ENCODE results near the gene NDRG3.
"Not testable (repeated sequence)": the region's sequence is repeated elsewhere in the genome, so short reads cannot be mapped to it uniquely, and the experiment has no call there.

Gene NDRG3

GRCh38 chr20:36686504-36686903 is 59.4 kb downstream of the NDRG3 start:
- DNase-seq = no peak

DNA sequence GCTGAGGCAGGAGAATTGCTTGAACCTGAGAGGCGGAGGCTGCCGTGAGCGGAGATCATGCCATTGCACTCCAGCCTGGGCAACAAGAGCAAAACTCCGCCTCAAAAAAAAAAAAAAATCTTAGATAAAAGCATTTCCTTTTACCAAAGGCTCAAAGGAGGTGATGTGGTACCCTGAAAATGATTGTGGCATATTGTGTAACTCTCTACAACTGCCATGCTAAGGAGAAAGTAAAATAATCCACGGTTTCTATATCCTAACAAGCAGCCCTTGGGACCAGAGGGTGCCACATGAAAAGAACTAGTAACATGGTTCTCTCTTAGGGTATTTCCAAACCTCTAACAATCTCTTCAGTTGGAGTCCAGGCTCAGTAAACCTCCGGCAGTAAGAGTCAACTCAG is 61.1 kb downstream of the NDRG3 start:
- no peak for DNase-seq

DNA sequence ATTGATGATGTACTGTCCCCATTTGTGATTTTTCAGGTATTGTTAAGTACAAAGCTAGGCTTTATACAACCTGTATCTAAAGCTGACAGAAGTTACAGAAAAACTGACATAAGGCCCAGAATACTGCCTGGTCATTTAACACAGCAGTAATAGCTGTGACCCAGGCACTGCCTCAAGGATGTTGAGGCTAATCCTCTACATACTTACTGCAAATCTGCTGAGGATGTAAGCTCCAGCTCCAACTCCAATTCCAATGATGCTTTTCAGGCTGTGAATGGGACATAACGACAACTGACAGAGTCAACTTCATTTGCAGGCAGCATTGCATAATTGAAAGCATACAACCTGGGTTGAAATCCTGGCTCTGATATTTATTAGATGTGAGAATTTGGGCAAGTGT is 63.6 kb downstream of the NDRG3 start:
- no peak for DNase-seq

DNA sequence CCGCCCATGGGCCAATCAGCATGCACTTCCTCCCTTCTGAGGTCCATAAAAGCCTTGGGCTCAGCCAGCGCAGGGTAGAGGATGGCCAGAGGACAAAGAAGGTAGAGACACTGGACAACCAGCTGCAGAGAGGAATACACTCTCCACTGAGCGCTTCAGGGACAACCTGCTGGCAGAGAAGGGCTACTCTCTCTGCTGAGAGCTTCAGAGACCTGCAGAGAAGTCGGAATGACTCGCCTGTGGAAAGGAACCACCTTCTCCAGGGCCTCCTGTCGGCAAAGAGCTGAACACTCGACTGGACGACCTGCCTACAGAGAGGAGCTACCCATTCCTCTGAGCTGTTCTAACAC is 68.5 kb downstream of the NDRG3 start:
- DNase-seq = no peak

DNA sequence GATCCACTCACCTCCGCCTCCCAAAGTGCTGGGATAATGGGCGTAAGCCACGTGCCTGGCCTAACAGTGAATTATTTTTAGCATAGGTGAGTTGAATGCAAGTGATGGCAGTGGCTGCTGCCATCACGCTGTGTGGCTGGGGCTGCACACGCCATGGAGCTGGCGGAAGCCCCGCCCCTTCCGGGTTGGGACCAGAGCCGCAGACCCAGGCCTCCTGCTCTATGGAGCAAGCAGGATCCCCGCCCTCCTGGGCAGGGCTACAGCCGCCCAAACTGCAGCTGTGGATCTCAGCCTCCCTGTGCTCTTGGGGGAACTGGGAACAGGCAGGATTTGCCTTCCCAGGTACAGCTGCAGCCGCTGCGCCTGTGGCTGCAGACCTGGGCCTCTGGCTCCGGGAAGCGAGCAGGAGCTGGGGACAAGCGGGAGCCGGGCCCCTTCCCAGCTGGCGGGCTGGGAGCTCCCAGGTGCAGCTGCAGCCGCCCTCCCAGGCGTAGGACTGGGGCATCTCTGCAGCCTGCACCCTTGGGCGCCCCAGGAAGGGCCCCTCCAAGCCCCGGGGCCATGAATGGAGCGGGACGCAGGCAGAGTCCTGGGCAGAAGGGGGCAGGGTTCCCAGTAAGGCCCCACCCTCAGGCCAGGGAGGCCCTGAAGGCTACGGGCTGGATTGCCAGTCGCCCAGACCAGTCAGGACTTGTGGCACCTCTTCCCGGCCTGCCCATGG is 69.0 kb downstream of the NDRG3 start:
- DNase-seq = no peak

DNA sequence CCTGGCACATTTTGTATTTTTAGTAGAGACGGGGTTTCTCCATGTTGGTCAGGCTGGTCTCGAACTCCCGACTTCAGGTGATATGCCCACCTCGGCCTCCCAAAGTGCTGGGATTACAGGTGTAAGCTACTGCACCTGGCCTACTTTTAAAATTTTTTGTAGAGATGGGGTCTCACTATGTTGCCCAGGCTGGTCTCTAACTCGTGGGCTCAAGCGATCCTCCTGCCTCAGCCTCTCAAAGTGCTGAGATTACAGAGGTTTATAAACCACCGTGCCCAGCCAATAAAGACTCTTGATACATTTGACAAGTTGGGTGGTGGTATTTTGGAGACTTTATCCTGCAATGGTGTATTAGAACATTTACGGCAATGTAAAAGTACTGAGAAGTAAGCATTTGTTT is 70.3 kb downstream of the NDRG3 start:
- not testable (repeated sequence) for DNase-seq

GRCh38 chr20:36672991-36673390 is 72.9 kb downstream of the NDRG3 start:
- DNase-seq = no peak

- DNase-seq = no peak
These were observed 75.1 kb downstream of the NDRG3 start for GRCh38 chr20:36670665-36671357.

DNA sequence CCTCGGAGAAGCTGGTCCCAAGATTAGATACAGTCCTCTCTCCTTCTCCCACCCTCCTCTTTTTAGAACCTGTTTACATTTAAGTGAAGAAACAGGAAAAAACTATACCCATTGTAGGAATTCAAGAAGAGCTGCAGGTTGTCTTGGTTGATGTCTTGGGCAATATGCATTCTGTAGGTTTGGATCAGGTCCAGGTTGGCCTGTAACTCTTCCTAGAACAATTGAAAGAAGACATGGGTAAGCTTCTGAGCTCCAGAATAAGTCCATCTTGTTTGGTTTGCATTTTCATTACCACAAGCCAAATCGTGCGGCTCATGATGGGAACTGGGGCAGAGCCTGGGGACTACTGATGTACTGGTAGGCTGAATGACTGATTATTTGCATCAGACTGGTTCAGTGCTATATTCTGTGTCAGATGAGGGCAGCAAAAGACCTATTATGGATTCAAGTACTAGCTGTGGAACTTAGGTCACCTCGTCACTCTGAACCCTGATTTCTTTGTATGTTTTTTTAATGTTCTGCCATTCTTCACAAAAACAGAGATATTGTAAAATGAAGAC is 79.6 kb downstream of the NDRG3 start:
- no peak for DNase-seq

DNA sequence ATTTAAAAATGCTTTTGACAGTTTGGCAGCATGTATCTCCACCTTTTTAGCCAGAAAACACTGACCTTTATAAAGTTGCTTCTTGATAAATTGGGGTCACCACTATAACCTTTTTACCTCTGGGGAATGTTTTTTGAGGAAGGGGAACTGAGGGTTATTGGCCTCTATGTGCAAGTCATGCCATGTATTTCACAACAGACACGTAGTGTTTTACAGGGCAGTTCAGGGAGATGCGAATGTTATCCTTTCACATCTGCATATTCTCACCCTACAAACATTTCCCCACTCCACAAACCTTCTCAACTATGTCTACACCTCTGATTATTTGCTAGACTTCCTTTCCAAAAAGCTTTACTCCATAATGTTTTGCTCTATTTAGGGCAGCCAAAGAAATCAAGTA is 82.9 kb downstream of the NDRG3 start:
- no peak for DNase-seq

DNA sequence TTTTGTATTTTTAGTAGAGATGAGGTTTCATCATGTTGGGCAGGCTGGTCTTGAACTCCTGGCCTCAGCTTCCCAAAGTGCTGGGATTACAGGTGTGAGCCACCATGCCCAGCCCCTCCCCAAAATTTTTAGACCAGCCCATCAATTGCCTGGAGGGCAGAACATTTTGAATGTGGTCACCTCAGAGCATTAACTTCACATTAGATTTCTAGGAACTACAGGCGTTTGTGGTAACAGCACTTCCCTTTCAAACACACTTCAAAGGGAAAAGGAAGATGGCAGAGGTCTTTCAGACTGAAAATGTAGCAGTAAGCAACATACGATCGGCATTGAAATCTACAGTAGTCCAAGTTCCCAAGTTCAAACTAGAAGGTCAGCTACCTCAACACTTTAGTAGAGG is 87.6 kb downstream of the NDRG3 start:
- DNase-seq = no peak

GRCh38 chr20:36656733-36657132 is 89.2 kb downstream of the NDRG3 start:
- no peak for DNase-seq

- no peak for DNase-seq
These were observed 90.9 kb downstream of the NDRG3 start for GRCh38 chr20:36655004-36655403.

DNA sequence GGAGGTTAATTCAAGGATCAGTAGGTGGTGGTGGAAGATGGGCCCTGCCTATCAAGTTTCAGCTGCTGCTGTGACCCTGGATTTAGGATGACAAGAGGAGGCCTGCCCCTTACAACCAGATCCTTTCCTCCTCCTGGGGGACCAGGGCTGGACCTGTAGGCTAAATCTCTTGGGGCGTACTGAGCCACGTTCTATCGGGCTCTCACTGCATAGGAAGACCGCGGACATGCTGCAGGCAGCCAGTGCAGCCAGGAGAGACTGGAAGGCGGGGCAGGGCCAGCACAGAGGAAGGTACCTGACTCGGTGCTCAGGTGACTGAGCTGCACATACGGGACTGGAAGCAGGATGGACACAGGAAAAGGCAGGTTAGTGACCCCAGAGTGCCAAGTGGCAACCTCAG is 91.4 kb downstream of the NDRG3 start:
- DNase-seq = no peak

- DNase-seq = no peak
These were observed 92.4 kb downstream of the NDRG3 start for GRCh38 chr20:36653456-36653855.

DNA sequence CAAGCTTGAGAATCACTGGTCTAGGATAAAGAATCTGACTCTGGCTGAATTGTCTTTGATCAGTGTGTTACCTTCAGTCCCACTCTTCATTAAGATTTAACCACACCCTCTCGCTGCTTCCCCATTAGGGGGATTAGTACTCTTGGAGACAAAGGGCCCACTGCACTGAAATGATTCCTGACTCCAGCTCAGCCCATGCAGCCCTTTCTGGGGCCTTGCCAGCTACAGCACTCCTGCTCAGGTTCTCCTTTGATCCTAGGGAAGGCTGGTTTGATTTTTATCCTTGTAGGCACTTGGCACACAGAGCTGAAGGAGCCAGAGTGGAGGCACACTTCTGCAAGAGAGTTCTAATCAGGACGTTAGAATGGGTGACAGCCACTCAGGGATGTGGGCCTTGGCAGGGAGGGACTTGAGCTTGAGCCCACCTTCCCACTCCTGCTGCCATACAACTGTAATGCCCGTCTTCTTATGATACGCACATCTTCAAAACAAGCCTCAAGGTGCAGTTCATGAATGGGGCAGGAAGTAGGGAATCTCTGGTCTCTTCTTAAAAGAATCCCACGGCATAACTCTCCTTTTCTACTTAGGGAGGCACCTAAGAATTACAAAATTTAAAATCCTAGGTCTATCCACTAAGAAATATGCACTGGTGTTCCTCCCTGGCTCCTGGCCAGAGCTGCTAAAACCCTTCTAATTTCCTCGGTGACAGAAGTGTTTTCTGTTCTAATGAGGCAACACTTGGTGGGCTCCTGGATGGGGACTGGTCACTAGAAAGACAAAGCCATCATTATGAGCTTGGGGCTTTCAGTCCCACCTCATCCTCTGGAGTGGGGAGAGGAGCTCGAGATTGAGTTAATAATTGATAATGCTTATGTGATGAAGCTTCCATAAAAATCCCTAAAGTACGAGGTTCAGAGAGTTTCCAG is 98.4 kb downstream of the NDRG3 start:
- no peak for DNase-seq

DNA sequence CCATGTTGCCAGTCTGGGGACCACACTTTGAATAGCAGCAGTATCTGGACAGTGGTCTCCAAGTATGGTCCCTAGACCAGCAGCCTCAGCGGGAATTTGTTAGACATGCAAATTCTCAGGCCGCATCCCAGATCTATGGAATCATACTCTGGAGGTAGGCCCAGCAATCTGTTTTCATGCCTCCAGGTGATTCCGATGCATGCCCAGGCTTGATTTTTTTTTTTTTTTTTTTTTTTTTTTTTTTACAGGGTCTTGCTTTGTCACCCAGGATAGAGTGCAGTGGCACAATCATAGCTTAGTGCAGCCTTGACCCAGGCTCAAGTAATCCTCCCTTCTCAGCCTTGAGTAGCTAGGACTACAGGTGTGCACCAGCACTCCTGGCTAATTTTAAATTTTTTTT is 99.2 kb downstream of the NDRG3 start:
- no peak for DNase-seq

DNA sequence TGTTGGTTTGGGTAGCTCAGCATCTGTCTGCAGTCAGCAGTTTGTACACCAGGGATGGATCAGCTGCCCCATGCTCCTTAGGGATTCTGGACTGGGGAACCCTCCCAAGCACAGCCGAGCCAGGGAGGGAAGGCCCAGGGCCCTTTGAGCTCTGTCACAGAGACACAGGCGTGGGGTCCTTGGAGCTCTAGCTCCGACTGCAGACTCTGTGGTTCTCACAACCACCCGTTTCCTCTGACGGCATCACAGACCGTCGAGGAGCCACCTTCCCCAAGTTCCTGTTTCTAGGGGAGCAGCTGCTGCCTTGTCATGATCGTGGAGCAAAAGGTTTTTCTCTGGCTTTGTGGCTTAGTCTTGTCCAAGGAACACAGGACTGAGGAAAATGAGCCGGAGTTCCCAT is 99.9 kb downstream of the NDRG3 start, which contains the start of gene SLA2:
Gene SLA2 (minus strand): TSS at position 199 of the 400 bp plus-strand sequence. CDS start 4,861 bp downstream, outside the sequence.
- no peak for DNase-seq

DNA sequence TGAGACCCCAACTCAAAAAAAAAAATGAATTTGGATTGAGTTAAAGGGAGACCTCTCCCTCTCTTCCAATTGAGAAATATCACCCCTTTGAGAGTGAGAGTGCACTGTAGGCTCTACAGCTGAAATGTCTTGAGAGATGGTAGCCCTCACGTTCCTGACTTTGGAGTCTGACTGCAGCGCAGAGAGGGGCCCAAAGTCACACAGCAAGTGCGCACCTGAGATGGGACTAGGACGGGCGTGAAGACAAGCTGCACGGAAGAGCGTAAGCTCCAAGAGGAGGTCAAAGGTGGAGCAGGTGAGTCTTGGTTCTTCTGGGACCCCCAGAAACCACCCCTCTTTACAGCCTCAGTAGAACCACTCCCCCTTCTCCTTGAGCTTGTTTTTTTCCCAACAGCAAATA is 100.5 kb downstream of the NDRG3 start:
- DNase-seq = no peak

DNA sequence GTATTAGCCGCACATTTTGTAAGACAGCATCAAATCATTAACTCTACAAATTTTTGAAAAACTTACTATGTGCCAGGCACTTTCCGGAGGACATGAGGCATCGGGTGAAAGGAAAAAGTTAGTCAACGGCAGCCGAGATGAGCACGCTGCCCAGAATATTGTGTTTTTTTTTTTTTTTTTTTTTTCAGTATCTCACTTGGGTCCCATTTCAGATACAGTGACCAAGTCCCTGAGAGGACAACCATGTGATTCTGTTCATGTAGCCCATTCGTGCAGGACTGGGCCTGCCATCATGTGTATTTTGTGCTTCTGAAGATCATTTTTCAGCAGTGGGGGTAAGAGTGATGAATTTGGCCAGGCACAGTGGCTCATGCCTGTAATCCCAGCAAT is 101.2 kb downstream of the NDRG3 start:
- DNase-seq = no peak

- no peak for DNase-seq
These were observed 101.7 kb downstream of the NDRG3 start for GRCh38 chr20:36644032-36644705.

DNA sequence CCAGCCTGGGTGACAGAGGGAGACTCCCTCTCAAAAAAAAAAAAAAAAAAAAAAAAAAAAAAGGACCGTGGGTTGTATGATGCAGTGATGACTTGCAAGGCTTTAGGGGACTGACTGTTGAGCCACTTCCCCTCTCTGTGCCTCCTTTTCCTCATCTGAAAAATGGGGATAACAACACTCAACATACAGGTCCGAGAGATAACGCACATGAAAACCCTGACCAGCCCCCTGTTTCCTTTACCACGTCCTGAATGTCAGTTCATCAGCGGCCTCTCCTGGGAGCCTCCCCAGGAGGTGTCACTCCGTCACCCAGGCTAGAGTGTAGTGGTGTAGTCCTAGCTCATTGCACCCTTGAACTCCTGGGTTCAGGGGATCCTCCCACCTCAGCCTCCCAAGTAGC is 103.8 kb downstream of the NDRG3 start:
- DNase-seq = no peak

- DNase-seq = no peak
These were observed 104.4 kb downstream of the NDRG3 start for GRCh38 chr20:36641506-36641843.

Data from NCI-H446 (cell line).